HG02623 (cell line): ENCODE results near the gene SETBP1.
A peak's percentile ranks its signal among the peaks of the same experiment; 100 is the strongest.

Experiments
- ATAC-seq: cut with Tn5 transposase; IDR thresholded peaks from one replicate; pipeline ENCODE4 v1.9.1; 2021; ENCODE audit warnings: moderate library complexity; ENCODE audit not compliant: unreplicated experiment

The SETBP1 gene

GRCh38 chr18:44955825-44956224, 275.1 kb downstream of the SETBP1 start:
- no peak for ATAC-seq

- ATAC-seq, result no peak
Measured at GRCh38 chr18:44957025-44957424, 276.3 kb downstream of the SETBP1 start.

GRCh38 chr18:44957461-44957860, 276.8 kb downstream of the SETBP1 start:
- ATAC-seq, result no peak

- ATAC-seq, result no peak
Measured at GRCh38 chr18:44958040-44958439, 277.4 kb downstream of the SETBP1 start.

GRCh38 chr18:44958455-44958854, 277.8 kb downstream of the SETBP1 start:
- ATAC-seq, result no peak

- no peak for ATAC-seq
Measured at GRCh38 chr18:44959013-44959412, 278.3 kb downstream of the SETBP1 start.

- ATAC-seq, result no peak
Measured at GRCh38 chr18:44960580-44960979, 279.9 kb downstream of the SETBP1 start.

- peak; percentile 45 for ATAC-seq
Measured at GRCh38 chr18:44961288-44961995, 280.8 kb downstream of the SETBP1 start.

GRCh38 chr18:44967599-44967998, 286.9 kb downstream of the SETBP1 start:
- no peak for ATAC-seq

GRCh38 chr18:44968336-44968735, 287.6 kb downstream of the SETBP1 start:
- ATAC-seq, result no peak

- no peak for ATAC-seq
Measured at GRCh38 chr18:44969214-44969795, 288.6 kb downstream of the SETBP1 start.

GRCh38 chr18:44973282-44973681, 292.6 kb downstream of the SETBP1 start:
- ATAC-seq, result no peak

- ATAC-seq, result no peak
Measured at GRCh38 chr18:44974174-44974573, 293.5 kb downstream of the SETBP1 start.

GRCh38 chr18:44977856-44978255, 297.2 kb downstream of the SETBP1 start:
- ATAC-seq, result no peak

- ATAC-seq, result no peak
Measured at GRCh38 chr18:44979748-44980147, 299.1 kb downstream of the SETBP1 start.

GRCh38 chr18:44981121-44981520, 300.4 kb downstream of the SETBP1 start:
- no peak for ATAC-seq

- ATAC-seq, result no peak
Measured at GRCh38 chr18:44986933-44987332, 306.2 kb downstream of the SETBP1 start.

GRCh38 chr18:44987371-44987770, 306.7 kb downstream of the SETBP1 start:
- ATAC-seq, result no peak

GRCh38 chr18:44988821-44989587, 308.3 kb downstream of the SETBP1 start:
- no peak for ATAC-seq

- no peak for ATAC-seq
Measured at GRCh38 chr18:44996261-44996660, 315.6 kb downstream of the SETBP1 start.

- no peak for ATAC-seq
Measured at GRCh38 chr18:44997174-44997573, 316.5 kb downstream of the SETBP1 start.

GRCh38 chr18:44998360-44998759, 317.7 kb downstream of the SETBP1 start:
- ATAC-seq, result no peak
